EL (cell line): ENCODE data around the gene P2RX4.
"Not testable (repeated sequence)": the region's sequence is repeated elsewhere in the genome, so short reads cannot be mapped to it uniquely, and the experiment has no call there.

Experiments
- DNase-seq: peaks from one replicate; pipeline ENCODE4 v3.0.0-alpha.2; 2016

Gene P2RX4

DNA sequence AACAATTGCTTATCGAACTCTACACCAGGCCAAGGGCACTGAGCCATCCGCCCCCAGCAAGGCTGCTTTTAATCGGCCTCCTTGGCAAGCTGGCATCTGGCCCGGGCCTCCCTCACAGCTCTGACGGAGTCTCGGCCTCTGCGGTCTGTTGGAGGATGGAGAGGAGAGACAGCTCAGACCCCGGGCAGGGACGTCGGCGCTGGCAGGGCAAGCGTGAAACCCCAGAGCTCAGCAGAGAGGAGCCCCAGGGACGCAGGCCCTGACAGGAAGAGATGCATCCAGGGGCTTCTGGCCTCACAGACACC, 69.1 kb downstream of the P2RX4 start:
- DNase-seq = peak; percentile 72

DNA sequence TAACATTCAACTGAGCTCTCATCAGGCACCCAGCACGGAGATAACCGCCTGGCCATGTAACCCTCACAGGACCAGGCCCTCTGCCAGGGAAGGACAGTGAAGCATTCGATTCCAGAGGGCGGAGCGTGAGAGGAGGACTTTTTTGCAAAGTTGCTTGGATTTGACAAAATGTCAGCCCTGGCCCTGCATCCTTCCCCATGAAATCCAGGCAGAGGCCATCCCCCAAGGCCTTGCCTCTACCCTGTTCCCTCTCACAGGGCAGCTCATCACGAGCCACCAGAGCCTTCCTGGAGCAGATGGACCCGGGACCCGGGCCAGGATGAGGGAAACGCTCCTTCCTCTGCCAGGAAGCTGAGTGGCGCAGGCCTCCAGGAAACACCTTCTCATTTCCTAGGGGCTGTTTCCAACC, 69.6 kb downstream of the P2RX4 start:
- peak; percentile 19 for DNase-seq

DNA sequence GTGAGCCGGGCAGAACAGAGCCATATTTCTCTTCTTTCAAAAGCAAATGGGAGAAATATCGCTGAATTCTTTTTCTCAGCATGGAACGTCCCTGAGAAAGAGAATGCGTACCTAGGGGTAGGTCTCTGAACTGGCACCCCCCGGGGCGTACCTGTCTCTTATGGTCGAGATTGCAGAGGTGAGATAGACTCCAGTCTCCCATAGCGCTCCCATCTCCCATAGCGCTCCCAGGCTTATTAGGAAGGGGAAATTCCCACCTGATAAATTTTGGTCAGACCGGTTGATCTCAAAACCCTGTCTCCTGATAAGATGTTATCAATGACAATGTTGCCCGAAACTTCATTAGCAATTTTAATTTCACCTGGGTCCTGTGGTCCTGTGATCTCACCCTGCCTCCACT, 70.6 kb downstream of the P2RX4 start:
- DNase-seq = not testable (repeated sequence)

DNA sequence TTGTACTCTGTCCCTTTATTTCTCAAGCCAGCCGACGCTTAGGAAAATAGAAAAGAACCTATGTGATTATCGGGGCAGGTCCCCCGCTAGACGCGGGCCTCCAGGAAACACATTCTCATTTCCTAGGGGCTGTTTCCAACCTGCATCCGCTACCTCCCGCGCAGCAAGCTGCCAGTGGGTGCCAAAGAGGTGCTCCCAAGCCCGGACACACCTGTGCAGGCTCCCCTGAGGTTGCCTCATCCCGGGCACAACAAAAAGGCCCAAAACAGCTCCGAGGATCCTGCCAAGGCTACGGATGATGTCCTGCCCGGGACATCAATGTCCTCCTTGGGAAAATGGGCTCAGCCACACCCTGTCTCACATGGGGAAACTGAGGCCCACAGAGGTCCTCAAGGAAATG, 71.2 kb downstream of the P2RX4 start:
- not testable (repeated sequence) for DNase-seq

DNA sequence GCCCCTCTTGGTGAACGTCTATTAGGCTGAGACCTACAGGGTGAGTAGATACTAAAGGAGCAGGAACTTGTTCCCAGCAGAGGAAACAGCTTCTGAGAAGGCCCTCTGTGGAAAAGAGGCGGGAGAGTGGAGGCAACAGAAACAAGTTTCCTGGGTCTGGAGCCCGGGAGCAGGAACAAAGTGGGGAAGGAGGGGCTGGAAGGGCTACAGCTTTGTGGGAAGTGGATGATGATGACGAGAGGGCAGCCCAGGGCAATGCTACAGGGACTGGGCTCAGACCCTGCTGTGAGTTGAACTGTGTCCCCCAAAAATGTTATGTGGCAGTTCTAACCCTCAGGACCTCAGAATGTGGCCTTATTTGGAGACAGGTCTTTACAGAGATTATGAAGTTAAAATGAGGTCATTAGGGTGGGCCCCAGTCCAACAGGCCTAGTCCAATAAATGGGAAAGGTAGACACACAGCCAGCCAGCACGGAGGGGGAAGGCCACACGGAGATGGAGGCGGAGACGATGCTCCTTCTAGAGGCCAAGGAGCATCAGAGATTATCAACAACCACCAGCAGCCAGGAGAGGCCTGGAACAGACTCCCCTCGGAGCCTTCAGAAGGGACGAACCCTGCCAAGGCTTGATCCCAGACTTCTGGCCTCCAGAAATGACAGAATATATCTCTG, 72.3 kb downstream of the P2RX4 start:
- DNase-seq = no peak

DNA sequence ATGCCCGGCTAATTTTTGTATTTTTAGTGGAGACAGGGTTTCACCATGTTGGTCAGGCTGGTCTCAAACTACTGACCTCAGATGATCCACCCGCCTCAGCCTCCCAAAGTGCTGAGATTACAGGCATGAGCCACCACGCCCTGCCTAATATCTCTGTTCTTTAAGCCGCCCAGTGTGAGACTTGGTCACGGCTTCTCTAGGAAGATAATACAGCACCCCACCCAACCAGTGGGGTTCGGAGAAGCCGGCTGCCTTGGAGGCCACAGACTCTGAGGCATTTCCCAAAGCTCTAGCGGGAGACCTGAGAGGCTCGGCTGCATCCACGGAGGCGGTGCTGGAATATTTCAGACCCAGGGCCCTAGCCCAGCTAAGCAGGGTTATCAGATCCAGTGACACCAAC, 73.0 kb downstream of the P2RX4 start:
- not testable (repeated sequence) for DNase-seq

DNA sequence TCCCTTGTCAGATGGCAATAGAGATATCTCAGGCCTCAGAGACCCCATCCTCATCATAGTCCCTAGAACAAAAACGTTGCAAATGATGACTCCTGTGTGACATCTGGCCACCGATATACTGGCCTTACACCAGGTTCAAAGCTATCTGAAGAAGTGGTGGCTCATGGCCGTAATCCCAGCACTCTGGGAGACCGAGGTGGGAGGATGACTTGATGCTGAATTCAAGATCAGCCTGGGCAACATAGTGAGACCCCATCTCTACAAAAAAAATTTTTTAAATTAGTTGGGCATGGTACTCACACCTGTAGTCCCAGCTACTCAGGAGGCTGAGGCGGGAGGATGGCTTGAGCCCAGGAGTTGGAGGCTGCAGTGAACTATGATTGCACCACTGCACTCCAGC, 73.5 kb downstream of the P2RX4 start:
- DNase-seq = no peak
